ENCODE measurements around the gene IRS1. TPM values are rescaled to one million over a fixed set of nuclear protein-coding genes. Genes with fewer than 3 reads are reported as not detected.
A peak's percentile ranks its signal among the peaks of the same experiment; 100 is the strongest.

The IRS1 gene
- total and polyA plus RNA-seq, 8 donors = 2.1 to 26.8 (median 11.9) TPM

DNA sequence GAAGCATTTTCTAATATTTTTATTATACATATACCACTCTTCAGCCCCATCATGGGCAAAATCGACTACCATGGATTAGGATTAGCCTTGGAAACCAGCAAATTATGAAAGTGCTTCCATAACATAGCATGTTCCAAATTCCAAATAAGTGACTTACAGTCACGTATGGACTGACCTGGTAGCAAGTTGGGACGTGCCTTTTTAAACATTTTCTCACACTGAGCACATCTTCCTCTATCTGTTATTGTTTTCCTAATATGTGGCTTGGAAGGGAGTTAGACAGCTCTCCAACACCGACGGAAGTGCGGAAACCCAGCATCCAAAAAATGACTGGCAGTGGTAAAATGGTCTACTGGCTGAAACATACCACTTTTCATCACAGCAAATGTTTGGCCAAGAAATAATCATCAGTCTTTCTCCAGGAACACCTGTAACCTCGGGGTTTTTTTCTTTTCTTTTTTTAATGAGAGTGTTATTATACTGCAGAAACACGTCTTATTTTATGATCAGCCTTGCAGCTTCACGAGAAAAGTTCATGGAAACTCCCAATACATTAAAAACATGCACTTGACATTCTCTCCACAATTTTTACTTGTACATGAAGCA is 107.0 kb downstream of the IRS1 start:
- TF ChIP-seq EP300 (IDR thresholded peaks at IDR 0.05) = no peak
- TF ChIP-seq, protein P1, sequence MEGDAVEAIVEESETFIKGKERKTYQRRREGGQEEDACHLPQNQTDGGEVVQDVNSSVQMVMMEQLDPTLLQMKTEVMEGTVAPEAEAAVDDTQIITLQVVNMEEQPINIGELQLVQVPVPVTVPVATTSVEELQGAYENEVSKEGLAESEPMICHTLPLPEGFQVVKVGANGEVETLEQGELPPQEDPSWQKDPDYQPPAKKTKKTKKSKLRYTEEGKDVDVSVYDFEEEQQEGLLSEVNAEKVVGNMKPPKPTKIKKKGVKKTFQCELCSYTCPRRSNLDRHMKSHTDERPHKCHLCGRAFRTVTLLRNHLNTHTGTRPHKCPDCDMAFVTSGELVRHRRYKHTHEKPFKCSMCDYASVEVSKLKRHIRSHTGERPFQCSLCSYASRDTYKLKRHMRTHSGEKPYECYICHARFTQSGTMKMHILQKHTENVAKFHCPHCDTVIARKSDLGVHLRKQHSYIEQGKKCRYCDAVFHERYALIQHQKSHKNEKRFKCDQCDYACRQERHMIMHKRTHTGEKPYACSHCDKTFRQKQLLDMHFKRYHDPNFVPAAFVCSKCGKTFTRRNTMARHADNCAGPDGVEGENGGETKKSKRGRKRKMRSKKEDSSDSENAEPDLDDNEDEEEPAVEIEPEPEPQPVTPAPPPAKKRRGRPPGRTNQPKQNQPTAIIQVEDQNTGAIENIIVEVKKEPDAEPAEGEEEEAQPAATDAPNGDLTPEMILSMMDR (IDR thresholded peaks at IDR 0.05) = no peak
- TF ChIP-seq POLR2A (IDR thresholded peaks at IDR 0.05) = no peak
- TF ChIP-seq POLR2AphosphoS5 (IDR thresholded peaks at IDR 0.05) = no peak
- intact Hi-C loops (cut with DNase I; ENCODE audit: low total_unique reads) = no loop called here
- Histone ChIP-seq H3K27ac (no peak overlapping the region), H3K9me3 (no peaks in the 10 kb centered on the region), H3K36me3 (no peaks in the 10 kb centered on the region), H3K4me3 (no peak overlapping the region), H3K4me1 (peaks cover 4 to 19% (median 10%) of the 10 kb centered on the region in 4 donors), H3K27me3 (no peaks in the 10 kb centered on the region)
- DNase-seq = no peak
- 82 to 93% (median 92%) methylated on average over 9 of the region's 9 CpGs for WGBS, 5 donors

DNA sequence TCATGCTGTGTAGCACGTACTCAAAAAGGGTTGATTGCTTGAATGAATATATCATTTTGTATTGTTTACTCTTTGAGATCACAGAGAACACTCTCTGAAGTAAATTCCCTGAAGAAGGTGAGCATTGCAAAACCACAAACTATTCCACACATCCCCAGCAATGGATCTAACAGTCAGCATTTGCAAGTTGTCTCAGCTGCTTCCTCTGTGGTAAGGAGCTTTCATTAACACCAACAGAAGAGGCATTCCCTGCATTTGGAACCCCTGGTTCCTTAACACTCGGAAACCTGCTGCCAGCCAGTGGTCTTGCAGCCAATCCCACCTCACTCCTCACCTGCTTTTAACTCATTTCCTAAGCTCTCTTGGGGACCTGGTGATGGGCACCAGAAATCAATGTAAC is 108.4 kb downstream of the IRS1 start:
- Histone ChIP-seq H3K36me3 (no peaks in the 10 kb centered on the region), H3K4me3 (no peak overlapping the region), H3K27ac (peak overlapping the region in 1 of 5 donors; percentile 55), H3K27me3 (no peaks in the 10 kb centered on the region), H3K4me1 (peaks cover 4 to 19% (median 10%) of the 10 kb centered on the region in 4 donors), H3K9me3 (no peaks in the 10 kb centered on the region)
- 54 to 75% (median 55%) methylated on average over 2 of the region's 2 CpGs for WGBS, 5 donors
- TF ChIP-seq POLR2AphosphoS5 (IDR thresholded peaks at IDR 0.05) (no peak), POLR2A (IDR thresholded peaks at IDR 0.05) (no peak), EP300 (IDR thresholded peaks at IDR 0.05) (no peak)
- TF ChIP-seq, protein P1 (IDR thresholded peaks at IDR 0.05) = no peak
- intact Hi-C loops (cut with DNase I; ENCODE audit: low total_unique reads) = no loop called here
- no peak for DNase-seq

DNA sequence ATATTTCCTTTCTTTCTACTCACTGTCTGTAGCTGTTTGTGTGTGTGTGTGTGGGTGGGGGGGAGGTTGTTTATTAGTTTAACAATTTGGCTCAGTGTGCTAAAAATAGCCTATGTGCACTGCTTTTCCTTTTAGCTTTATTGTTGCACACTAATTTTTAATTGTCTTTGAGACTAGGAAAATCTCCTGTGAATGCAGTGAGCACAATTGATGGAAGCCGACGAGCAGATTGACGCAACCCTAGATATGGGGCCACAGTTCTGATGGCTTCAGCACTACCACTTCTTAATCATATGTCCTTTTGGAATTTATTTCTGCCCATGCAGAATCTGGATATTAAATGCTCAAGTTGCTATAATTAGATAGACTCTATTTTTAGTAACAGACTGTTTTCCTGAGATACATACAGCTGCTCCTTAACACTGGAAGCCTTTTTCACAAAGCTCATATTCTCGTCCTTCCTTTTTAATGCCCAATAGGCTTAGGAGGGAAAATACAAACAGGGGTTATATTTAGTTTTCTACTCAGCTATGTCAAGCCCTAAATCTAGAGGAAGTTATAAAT is 109.1 kb downstream of the IRS1 start:
- peaks cover 4 to 19% (median 11%) of the 10 kb centered on the region in 4 donors for H3K4me1 ChIP-seq
- TF ChIP-seq POLR2A (IDR thresholded peaks at IDR 0.05) (no peak), POLR2AphosphoS5 (IDR thresholded peaks at IDR 0.05) (no peak), EP300 (IDR thresholded peaks at IDR 0.05) (no peak)
- TF ChIP-seq, protein P1 (IDR thresholded peaks at IDR 0.05) = no peak
- no peaks in the 10 kb centered on the region for H3K27me3 ChIP-seq
- intact Hi-C loops (cut with DNase I; ENCODE audit: low total_unique reads) = no loop called here
- H3K36me3 ChIP-seq = no peaks in the 10 kb centered on the region
- no peaks in the 10 kb centered on the region for H3K9me3 ChIP-seq
- peak overlapping the region in 1 of 5 donors; percentile 55 for H3K27ac ChIP-seq
- WGBS, 5 donors = 30 to 51% (median 48%) methylated on average over 4 of the region's 4 CpGs
- no peak overlapping the region for H3K4me3 ChIP-seq
- peak in 1 of 2 donors; percentile 54 for DNase-seq

DNA sequence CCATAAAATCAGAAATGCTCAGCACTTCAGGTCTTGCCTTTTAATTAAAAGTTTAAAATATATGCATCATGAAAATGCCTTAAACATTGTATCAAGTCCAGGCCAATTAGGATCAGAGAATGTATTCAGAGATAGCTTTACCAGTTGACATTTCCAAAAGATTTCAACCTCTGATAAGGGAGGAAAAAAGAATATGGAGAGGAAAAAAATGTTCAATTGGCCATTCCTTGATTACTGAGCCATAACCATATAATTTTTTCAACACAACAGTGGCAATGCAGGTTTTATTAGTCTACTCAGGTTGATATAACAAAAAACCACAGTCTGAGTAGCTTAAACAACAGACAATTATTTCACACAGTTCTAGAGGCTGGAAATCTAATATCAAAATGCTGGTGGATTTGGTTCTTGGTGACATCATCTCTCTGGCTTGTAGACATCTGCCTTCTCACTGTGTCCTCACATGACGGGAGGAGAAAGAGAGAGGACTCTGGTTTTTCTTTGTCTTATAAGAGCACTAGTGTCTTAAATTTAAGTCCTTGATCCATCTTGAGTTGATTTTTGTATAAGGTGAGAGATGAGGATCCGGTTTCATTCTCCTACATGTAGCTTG is 111.9 kb downstream of the IRS1 start:
- Histone ChIP-seq H3K9me3 (no peaks in the 10 kb centered on the region), H3K4me3 (no peak overlapping the region)
- TF ChIP-seq POLR2A (IDR thresholded peaks at IDR 0.05) (no peak), POLR2AphosphoS5 (IDR thresholded peaks at IDR 0.05) (no peak), EP300 (IDR thresholded peaks at IDR 0.05) (no peak)
- TF ChIP-seq, protein P1 (IDR thresholded peaks at IDR 0.05) = no peak

More for the DNA sequence above, 111.9 kb downstream of the IRS1 start:
- Histone ChIP-seq H3K4me1 (peaks cover 4 to 26% (median 14%) of the 10 kb centered on the region in 4 donors), H3K27me3 (no peaks in the 10 kb centered on the region), H3K36me3 (no peaks in the 10 kb centered on the region), H3K27ac (no peak overlapping the region)
- DNase-seq = no peak
- intact Hi-C loops (cut with DNase I; ENCODE audit: low total_unique reads) = no loop called here
- WGBS, 5 donors = 57 to 85% (median 76%) methylated on average over 2 of the region's 2 CpGs

All from stomach (tissue), 9 donors.